T1000 (cell line): ENCODE results near the gene CIAO2B.
A peak's percentile ranks its signal among the peaks of the same experiment; 100 is the strongest.
"Not testable (repeated sequence)": the region's sequence is repeated elsewhere in the genome, so short reads cannot be mapped to it uniquely, and the experiment has no call there.

Experiments
- DNase-seq: peaks from one replicate; lab custom pipeline; 2025; ENCODE audit warnings: mixed read lengths; lab: John Stamatoyannopoulos, UW

CIAO2B gene

DNA sequence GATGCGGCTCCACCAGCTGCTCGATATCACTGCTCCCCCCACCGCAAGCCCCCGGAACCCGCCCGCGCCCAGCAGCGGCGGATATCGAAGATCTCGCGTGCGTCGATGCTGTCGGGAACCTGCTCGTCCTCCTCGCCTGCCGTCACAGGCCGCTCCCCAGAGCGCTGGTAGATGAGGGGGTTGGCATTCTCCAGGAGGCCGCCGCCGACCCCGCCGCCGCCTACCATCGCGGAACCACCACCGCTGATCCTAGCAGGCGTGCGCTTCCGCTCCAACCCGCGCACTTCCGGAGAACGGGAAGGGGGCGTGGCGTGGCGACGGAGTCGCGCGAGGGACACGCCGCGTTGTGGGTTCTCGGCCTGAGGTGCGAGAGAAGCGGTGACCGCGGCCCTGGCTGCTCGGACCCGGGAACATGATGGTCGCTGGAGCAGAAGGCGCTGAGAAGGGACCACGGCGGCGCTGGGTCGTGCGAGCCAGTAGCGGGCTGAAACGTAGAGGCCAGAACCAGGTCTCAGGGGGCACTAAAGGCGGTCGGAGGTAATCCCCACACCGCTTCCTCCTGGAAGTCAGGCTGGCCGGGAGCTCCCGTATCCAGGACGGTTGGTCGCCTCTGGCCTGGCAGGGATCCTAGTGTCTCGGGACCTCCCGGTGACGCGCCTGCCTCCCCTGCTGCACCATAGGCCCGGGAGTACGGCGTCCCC lies at the start of gene CIAO2B:
Gene CIAO2B, minus strand, starts transcription at position 265 of the 701 bp plus-strand sequence. Its CDS starts 38 bp downstream, at position 227.
- peak; percentile 70 for DNase-seq

DNA sequence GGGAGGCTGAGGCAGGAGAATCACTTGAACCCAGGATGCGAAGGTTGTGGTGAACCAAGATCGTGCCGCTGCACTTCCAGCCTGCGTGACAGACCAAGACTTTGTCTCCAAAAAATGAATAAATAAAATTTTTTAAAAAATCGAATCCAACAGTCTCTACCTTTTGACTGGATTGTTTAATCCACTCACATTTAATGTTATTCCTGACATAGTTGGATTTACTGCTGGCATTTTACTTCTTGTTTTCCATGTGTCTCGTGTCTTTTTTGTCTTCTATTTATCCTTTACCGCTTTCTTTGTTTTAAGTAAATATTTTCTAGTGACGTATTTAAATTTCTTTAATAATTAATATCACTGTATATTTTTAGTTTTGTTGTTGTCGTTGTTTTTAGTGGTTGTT lies 48.8 kb upstream of the CIAO2B start:
- DNase-seq: no peak

DNA sequence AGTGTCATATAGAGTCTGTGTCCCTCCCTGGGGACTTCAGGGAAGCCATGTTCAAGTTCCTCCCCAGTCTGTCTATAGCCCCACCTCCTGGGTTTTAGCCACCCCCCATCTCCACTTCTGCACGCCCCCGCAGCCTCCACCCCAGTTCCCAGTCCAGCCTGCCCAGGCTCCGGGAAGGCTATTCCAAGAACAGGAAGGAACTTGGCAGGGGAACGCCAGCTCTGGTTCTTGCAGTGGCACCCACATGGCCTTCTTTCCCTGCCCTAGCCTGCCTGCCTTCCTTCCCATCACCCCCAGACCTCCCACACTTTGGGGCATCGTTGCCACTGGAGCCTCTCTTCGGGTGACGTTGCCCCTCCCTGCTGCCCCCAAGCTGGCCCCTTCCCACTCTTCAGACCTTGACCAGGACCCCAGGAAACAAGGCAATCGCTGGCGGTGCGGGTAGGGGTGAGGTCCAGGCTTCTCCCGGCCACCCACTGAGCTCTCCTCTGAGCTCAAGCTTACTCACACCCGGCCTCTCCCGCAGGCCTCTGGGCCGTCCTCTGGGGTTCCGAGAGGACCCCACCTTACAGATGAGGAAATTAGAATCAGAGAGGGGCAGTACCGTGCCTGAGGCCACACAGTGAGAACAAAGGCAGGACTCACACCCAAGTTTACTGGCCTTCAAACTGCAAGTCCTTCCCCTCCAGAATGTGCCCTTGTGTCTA lies 45.0 kb upstream of the CIAO2B start:
- no peak for DNase-seq

GRCh38 chr16:66977341-66978113 lies 43.3 kb upstream of the CIAO2B start:
- DNase-seq: peak; percentile 65

GRCh38 chr16:66976746-66977145 lies 42.5 kb upstream of the CIAO2B start:
- no peak for DNase-seq

DNA sequence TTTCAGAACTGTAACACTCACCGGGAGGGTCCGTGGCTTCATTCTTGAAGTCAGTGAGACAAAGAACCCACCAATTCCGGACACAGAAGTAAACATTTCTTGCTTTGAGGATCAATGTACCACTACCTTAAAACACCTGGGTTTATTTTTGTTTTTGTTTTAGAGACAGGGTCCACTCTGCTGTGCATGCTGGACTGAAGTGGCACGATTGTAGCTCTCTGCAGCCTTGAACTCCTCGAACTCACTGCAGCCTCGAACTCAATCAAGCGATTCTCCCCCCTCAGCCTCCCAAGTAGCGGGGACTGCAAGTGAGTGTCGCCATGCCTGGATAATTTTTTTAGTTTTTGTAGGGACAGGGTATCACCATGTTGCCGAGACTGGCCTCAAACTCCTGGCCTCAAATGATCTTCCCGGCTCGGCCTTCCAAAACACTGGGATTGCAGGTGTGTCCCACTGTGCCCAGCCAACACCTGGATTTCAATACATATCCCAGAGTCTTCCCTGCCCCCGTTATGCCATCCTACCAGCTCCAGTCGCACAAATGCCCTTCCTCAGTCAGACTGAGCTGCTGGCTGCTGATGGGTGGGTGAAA lies 41.2 kb upstream of the CIAO2B start:
- DNase-seq: no peak

DNA sequence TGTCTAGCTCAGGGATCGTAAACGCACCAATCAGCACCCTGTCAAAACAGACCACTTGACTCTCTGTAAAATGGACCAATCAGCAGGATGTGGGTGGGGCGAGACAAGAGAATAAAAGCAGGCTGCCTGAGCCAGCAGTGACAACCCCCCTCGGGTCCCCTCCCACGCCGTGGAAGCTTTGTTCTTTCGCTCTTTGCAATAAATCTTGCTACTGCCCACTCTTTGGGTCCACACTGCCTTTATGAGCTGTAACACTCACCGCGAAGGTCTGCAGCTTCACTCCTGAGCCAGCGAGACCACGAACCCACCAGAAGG lies 40.7 kb upstream of the CIAO2B start:
- not testable (repeated sequence) for DNase-seq

DNA sequence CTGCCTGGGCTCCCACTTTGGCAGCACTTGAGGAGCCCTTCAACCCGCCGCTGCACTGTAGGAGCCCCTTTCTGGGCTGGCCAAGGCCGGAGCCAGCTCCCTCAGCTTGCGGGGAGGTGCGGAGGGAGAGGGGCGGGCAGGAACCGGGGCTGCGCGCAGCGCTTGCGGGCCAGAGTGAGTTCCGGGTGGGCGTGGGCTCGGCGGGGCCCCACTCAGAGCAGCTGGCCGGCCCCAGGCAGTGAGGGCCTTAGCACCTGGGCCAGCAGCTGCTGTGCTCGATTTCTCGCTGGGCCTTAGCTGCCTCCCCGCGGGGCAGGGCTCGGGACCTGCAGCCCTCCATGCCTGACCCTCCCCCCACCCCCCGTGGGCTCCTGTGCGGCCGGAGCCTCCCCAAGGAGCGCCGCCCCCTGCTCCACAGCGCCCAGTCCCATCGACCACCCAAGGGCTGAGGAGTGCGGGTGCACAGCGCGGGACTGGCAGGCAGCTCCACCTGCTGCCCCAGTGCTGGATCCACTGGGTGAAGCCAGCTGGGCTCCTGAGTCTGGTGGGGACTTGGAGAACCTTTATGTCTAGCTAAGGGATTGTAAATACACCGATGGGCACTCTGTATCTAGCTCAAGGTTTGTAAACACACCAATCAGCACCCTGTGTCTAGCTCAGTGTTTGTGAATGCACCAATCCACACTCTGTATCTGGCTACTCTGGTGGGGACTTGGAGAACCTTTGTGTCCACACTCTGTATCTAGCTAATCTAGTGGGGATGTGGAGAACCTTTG lies 40.1 kb upstream of the CIAO2B start:
- DNase-seq: not testable (repeated sequence)

DNA sequence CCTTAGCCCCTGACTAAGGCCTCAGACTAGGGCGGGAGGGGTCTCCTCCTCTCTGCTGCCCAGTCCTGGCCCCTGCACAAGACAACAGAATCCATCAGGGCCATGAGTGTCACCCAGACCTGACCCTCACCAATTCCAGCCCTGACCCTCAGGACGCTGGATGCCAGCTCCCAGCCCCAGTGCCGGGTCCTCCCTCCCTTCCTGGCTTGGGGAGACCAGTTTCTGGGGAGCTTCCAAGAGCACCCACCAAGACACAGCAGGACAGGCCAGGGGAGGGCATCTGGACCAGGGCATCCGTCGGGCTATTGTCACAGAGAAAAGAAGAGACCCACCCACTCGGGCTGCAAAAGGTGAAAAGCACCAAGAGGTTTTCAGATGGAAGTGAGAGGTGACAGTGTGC lies 39.5 kb upstream of the CIAO2B start:
- no peak for DNase-seq

- DNase-seq: no peak
Measured at GRCh38 chr16:66972983-66973382, 38.8 kb upstream of the CIAO2B start.

DNA sequence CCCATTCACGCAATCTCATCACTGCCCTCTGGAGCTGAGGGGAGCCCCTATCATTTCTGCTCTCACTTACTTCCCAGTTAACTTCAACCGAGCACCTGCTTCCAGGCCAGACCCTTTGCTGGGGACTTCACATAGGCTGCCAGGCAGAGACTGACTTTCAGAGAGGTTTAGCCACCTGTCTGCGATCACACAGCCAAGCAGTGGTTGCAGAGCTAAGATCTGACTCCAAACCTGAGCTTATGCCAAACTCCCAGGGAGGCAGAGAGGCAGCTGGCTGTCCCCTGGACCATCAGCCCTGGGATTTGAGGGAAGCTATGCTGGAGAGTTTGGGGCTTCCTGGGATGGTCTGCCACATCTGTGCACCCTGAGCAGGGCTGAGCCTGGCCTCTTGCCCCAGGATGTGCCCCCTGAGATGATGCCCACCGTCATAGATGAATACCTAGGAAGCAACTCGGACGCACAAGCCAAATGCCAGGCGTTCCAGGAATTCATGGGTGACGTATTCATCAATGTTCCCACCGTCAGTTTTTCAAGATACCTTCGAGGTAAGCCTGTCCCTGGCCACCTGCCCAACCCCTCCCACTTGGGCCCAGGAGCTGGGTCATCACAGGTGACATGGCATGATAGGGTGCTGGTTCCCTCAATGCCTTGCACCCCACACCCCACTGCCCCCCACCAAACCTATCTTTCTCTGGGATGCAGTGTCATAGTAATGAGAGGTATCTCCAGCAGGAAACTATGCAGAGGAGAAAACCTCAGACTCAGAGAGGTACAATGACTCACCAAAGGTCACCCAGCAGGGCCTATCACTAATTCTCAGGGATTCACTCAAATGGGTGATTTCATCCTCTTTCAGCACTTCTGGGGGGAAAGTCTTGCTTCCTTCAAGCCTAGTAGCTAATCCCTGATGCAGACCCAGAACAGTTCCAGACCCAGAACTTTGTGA lies 36.8 kb upstream of the CIAO2B start:
- peak; percentile 29 for DNase-seq

DNA sequence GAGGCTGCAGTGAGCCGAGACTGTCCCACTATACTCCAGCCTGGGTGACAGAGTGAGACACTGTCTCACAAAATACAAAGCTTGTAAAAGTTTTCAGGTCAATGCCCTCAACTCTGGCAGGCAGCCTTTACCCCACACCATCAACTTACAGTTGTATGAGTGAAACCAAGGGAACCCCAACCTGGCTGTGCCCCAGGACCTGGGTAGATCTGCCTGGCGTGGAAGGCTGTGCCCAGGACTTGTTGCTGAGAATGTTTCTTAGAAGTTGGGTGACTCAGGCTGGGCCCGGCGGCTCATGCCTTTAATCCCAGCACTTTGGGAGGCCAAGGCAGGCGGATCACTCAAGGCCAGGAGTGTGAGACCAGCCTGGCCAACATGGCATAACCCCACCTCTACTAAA lies 34.6 kb upstream of the CIAO2B start:
- DNase-seq: no peak

GRCh38 chr16:66964049-66964448 lies 29.8 kb upstream of the CIAO2B start:
- no peak for DNase-seq

GRCh38 chr16:66961914-66962313 lies 27.7 kb upstream of the CIAO2B start:
- no peak for DNase-seq

GRCh38 chr16:66961065-66961744 lies 27.0 kb upstream of the CIAO2B start, which contains the start of gene CES3:
TSS of gene CES3 (plus strand) at chr16:66961266. CDS start at chr16:66961308, 42 bp downstream.
- no peak for DNase-seq

DNA sequence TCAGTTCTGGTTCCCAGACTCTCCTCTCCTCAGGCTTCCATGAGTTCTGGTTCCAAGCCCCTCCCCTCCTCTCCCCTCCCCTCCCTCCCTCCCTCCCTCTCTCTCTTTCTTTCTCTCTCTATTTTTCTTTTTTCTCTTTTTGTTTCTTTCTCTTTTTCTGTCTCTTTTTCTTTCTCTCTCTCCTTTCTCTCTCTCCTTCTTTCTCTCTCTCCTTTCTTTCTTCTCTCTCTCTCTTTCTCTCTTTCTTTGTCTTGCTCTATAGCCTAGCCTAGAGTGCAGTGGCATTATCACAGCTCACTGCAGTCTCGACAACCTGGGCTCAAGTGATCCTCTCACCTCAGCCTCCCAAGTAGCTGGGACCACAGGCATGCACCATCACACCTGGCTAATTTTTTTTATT lies 26.1 kb upstream of the CIAO2B start:
- no peak for DNase-seq

- no peak for DNase-seq
Measured at GRCh38 chr16:66959704-66960161, 25.5 kb upstream of the CIAO2B start.

- no peak for DNase-seq
Measured at GRCh38 chr16:66958857-66959703, 24.9 kb upstream of the CIAO2B start.

- DNase-seq: not testable (repeated sequence)
Measured at GRCh38 chr16:66956154-66956457, 21.9 kb upstream of the CIAO2B start.
